GM18519 (cell line): Measurements from ENCODE around the gene XIRP1.

ENCODE experiments used
- ATAC-seq: cut with Tn5 transposase; IDR thresholded peaks from one replicate; pipeline ENCODE4 v1.9.1; 2021; ENCODE audit warnings: mild to moderate bottlenecking, moderate library complexity; ENCODE audit not compliant: unreplicated experiment, low FRiP score

The XIRP1 gene

DNA sequence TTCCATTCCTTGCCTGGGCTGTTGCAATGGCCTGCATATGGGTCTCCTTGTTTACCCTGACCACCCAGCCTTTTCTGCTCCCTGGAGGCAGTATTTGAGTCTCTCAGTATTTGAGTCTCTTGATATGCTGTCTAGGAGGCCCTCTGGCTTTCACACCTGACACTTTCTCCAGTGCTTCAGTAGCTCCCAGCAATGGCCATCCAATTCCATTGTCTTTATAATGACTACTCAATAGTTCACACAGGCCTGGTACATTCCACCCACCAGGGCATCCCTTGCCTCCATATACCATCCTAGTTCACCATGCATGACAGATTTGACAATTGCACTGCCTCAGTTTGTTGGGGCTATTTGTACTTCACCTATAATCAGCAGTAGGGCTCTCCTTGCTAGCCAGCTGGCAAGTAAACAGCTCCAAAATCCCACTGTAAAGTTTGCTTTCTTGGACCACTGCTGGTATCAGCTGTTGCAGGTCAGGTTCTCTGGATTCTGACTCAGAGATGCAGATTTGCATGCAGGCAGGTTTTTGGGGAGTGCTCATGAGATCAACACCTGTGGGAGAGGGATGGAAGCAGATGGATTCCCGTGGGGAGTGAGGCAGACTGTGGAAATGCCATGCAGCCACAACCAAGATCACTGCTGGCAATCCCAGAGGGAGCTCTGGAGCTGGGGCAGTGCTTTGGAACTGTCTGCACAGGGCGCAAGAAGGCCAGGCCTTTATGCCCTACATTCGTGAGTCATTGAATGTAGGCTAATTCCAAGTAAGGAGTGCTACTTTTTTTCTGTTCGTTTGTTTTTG lies 19.1 kb upstream of the XIRP1 start:
- ATAC-seq = no peak

DNA sequence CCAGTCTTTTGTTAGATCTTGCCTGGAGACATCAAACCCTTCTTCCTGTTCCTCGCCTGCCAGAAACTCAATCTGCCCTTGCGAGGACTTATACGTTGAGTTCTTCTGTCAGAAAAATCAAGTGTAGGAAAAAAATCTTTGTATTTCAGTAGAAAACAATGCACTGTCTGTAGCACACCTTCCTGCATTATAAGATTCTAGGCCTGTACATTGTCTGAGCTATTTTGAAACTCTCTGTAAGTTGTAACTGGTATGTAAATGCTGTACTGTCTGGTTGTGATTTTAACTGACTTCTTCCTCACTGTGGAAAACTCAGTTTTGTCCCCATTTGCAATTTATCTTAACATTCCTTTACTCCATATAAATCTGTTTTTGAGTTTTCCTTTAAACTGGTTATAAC lies 17.7 kb upstream of the XIRP1 start:
- no peak for ATAC-seq

DNA sequence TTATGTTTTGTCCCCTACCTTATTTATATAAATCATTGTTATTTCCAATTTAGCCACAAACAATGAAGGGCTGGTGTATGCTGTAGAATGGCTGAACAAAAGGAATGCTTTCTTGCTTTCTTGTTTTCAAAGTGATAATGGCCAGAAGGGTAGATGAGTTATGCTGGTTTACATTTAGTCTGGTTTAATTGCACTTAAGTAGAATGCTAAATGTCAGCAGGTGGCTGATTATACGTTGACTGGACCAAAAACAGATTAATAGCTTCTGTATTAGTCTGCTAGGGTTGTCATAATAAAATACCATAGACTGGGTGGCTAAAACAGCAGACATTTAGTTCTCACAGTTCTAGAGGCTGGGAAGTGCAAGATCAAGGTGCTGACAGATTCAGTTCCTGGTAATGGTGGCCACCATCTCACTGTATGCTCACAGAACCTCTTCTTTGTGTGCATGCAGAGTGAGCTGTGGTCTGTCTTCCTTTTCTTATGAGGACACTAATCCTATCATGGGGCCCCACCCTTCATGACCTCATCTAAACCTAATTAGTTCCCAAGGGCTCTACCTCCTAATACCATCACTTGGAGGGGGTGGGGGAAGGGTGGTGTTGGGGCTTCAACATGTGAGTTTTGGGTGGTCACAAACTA lies 17.1 kb upstream of the XIRP1 start:
- ATAC-seq = no peak

DNA sequence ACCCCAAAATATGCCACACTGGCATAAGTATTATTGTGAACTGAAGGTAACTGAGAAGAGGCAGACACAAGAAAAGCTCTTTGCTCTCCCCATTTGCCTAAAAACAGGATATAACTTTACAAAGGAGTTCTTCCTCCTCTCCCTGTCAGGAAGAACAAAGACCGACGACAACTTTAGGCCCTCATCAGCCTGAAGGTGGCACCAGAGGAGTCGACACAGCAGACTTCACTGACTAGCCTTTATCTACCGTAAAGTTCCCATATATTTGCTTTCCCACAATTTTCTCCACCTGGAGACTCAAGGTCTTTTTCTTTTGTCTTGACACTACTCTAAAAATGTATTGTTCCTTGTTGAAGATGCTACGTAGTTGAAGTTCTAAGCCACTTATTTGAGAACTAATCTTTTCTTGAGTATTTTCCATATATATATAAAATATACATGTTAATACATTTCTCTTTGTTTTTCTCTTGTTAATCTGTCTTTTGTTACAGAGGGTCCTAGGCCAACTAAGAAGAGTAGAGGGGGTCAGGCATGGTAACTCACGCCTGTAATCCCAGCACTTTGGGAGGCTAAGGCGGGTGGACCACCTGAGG lies 16.2 kb upstream of the XIRP1 start:
- ATAC-seq = no peak

DNA sequence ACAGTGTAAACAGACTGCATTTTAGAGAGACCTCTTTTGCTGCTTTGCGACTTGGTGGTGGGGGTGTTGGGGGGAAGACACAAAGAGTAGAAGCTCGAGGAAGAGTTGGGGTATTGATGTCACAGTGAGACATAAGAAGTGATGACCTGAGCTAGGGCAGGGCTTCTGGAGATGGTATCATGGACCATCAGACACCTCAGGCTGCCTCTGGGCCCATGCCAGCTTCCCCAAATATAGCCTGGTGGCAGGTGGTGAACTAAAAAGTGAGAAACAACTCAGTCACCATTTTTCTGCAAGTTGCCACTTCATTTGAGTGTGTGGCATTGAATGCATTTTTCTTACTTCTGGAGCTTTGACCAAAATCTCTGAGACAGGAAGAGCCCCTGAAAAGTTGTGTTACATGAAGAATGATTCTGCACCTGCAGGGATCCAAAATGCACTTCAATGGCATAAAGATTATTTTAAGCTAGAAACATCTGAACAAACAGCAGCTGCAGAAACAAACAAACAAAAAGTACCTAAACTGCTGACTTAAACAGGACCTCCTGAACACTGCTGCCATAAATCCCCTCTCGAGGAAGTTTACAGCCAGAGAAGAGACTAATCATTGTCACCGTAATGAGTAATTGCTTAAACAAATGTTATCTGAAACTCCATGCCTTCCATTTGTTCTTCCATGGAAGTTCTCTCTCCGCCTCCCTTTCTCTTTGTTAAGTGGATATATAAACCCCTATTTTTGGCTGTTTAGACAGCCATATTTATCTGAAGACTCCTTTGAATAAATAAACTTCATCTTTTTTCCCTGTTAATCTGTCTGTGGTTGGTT lies 15.2 kb upstream of the XIRP1 start:
- no peak for ATAC-seq

DNA sequence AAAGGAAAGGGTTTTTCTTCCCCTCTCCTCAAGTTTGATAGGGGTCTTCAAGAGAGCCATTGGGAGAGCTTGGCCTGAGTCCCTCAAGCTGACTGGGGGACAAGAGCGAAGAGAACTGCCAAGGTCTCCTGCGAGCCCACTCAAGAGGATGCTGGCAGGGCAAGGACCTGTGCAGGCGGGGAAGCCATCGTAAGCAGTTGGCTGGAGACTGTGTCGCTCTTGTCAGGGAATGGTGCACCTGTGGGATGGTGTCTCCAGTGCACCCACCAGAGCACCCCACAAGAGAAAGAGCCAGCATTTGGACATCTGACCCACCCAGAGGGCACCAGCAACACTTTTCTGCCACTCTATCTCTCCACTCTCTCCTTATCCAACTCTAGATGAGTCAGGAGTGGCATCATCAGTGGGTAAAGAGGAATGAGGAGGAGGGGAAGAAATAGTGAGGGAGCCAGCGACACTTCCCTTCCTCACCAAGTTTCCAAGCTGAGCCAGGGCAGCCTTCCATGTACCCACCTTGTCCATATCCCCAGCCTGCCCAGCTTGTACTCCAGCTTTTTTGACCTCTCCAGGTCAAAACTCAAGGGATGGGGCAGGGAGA lies 13.6 kb upstream of the XIRP1 start:
- ATAC-seq = no peak

DNA sequence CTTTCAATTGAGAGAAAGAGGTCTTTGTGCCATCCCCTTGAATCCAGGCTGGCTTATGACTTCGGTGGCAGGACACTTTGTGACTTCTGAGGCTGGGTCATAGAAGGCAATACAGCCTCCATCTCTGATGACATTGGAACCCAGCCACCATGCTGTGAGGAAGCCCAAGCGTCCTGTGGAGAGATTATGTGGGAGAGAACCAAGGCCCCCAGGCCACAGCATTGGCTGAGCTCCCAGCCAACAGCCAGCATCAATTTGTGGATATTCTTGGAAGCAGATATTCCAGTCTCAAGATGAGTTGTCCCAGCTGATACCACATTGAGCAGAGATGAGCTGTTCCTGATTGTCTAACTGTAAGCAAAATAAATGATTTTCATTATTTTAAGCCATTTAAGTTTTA lies 12.7 kb upstream of the XIRP1 start:
- no peak for ATAC-seq

DNA sequence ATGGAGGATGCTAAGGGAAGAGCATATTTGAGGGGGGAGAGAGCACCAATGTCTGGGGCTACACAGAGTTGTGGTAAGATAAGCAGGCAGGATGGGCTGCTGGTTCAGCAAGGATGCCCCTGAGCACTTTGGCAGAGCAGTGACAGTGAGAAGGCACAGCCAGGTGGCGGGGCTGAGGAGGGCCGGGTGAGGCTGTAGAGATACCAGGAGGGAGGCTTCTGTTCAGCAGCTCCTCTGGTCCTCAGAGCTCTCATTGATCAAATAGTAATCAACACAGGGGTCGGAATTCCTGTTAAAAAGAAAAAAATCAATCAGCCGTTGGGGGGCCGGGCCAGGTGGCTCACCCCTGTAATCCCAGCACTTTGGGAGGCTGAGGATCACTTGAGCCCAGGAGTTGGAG lies 11.5 kb upstream of the XIRP1 start:
- ATAC-seq = no peak

DNA sequence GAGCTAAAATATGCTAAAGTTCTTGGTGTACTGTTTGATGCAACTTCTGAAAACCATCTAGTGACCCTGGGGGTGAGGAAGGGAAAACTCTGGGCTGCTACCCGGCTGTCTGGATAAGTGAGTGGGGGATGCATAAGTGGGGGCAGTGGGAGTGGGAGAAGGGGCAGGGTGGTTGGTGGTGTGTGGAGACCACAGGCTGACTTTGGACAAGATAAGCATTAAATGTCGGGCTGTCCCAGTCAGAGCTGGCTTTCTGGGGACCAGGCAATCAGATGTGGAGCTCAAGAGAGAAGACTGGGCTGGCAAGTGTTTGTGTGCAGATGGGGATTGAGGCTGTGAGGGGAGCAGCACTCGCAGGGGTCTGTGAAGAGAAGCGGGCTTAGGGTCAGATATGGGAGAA lies 11.0 kb upstream of the XIRP1 start:
- ATAC-seq = no peak

DNA sequence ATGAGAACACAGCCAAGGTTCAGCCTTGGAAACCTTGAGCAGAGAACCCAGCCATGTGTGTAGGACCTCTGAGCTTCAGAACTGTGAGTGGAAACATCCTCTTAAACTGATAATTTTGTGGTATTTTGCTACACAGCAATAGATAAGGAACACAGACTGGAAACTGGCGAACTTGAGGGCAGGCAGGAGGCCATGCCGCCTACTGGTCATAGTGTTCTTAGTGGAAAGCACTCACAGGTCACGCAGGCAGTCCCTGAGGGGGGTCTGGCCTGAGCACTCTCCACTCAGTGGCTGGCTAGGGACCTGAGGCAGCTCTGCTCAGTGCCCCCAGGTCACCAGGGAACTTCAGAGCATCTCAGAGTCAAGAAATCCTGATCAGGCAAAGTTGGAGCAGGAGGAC lies 9.7 kb upstream of the XIRP1 start:
- ATAC-seq = no peak

DNA sequence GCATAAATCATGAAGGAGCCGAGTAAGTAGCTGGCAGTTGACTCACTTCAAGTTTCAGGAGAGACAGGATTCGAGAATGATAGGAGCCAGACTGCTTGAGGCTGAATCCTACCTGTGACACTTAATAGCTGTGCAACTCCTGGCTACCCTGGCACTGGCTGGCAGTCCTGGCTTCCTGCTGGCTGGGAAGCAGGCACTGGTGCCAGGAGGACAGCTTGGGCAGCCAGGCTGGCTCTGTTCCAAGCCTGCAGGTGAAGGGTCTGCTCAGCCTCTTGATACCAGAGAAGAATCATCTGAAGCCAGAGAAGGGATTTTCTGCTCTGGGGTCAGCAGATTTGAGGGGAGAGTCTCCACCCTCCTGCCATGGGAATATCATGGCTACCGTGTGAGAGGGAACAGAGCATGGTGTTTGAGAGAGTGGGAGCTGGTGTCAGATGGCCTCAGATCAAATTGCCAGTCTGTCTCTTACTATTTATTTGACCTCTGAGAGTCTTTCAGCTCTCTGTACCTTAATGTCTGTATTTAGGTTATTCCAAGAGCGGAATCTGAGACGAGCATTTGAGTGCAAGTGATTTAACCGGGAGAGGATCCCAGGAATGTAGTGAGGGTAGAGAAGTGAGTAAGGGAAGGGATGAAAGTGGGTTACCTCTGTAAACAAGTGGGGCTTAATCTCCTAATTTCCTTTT lies 4.4 kb upstream of the XIRP1 start:
- no peak for ATAC-seq

DNA sequence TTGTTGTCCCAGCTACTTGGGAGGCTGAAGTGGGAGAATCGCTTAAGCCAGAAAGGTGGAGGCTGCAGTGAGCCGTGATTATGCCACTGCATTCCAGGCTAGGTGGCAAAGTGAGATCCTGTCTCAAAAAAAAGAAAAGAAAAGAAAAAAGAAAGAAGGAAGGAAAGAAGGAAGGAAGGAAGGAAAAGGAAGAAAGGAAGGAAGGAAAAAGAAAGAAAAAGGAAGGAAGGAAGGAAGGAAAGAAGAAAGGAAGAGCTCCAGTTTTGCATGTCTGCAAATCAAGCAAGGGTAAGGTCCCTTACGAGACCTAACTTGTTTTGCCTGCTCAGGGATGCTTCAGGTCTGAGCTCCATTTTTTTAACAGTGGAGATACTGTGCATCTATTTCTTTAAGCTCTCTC lies 3.6 kb upstream of the XIRP1 start:
- no peak for ATAC-seq

DNA sequence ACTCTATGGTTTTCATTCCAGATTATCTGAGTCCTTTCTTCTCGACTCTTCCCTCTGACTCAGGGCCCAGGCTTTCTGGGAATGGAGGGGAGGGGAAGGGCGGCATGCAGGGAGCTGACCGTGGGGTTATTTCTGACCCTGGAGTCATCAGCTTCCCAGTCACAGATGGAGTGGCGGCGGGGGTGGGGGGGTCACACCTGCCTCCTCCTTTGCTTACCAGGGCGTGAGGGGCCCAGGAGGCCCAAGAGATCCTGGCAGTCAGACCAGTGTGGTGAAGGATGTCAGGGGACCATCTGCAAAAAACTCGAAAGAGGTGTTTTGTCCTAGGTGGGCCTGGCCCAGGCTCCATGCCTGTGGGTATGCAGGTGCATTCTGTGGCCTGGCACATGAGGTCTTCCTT lies 996 bp upstream of the XIRP1 start:
- no peak for ATAC-seq

DNA sequence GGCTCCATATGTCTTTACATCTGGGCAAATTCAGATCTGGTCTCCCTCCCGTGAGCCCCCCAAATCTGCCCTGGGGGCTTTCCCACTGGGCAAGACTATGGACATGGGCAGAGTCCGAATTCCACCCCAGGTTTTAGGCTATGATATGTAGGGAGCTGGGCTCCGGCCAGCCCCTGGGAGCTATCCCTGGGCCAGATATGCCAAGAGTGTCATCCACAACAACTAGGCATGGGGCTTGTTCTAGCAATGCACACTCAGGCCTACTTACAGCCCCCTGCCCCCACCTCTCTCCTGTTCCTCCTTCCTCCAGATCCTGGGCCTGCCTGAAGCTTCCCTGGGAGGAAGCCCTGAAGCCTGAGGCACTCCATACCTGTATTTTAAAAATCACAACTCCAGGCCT lies 622 bp downstream of the XIRP1 start:
- ATAC-seq = no peak

DNA sequence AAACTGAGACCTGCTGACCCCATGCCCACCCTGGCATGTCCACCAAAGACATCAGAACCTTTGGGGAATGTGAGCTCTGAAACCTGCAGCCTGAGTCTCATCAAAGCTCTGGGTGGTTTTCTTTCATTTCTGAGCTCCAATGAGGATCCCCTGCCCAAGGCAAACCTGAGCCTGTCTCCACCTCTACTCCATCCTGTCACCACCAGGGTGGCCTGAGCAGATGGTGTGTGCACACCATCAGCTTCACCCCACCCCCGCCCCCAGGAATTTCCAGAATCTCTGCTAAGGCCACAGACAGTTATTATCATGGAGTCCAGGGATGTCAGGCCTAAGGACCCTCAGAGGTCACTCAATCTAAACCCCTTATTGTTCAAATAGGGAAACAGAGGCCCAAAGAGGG lies 1.3 kb downstream of the XIRP1 start:
- ATAC-seq = no peak

DNA sequence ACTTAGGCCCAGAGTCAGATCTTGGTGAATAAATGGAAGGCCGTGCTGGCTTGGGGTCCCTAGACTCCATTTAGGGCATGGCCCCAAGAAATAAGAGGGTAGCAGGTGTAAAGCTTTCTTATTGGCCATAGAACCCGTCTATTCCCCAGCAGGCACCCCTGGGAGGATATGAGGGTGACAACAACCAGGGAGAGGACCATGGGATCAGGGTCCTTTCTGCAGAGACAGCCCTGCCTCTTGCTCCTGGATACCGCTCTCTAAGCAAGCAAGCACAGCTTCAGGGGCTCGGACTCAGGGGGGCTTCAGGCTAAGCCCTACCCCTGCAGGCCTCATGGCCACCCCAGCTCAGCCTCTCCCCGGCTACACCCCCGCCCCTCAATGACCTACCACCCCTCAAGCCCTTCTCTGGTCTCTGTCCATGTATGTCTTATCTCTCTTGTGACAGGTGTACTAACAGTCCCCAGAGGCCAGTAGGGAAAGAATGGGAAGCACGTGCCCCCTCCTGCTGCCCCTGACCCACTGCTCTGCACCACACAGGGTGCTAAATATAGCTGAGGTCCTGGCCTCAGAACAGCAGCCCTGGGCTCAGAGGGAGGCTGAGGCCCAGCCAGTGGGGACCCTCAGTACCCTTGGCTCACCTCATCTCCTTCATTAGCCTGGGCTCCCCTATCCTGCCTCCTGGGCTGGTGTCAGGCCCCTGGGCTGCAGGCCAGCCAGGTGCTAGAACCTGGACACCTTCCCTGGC lies 1.9 kb downstream of the XIRP1 start:
- no peak for ATAC-seq

DNA sequence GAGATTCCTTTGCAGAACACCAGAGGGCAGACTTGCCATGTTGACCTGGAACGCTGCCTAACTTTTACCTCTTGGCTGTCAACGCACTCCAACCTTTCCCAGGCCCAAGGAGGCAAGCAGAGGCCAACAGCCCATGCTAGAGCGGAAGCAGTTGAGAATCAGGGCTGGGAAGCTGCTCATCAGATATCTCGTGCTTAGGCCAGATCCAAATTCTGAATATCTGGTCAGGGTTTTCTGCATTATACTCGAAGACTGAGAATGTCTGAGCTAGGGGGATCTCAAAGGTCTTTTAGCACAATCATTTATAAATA lies 2.5 kb downstream of the XIRP1 start:
- no peak for ATAC-seq

DNA sequence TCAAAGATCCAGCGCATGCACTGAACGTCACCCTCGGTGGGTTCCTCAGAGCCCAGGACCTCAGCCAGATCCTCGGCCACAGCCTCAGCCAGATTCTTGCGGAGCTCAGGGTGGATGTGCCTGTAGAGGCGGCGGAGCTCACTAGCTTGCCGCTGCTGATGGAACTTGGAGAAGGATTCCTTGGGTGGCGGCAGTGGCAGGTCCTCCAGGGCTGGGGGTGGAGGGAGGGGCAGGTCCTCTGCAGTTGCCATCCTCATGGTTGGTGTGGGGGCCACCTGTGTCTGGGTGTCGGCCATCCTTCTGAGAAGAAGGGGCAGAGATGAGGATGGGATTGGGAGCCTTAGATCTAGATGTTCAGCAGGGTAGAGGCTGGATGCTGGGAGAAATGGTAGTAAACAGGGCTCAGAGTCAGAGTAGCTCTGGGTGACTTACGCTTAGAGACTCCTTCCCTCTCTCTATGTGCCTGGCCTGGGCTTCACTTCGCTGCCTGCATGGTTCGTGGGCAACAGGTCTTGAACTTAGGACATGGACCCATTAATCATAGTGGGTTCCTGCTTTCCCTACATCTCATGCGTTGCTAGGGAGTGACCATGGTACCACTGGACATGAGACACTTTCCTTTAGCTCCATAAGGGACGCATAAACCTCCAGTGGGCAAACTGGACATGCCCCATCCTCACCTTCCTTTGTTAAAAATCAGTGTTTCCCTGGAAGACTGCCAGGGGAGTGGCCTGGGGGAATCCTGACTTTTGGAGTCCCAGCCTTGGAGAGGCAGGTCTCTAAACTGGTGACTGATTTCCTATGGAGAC lies 3.0 kb downstream of the XIRP1 start:
- no peak for ATAC-seq
